GM12873 (cell line): ENCODE data around the gene RAD51B.

Experiments used
- TF ChIP-seq, protein P1 (sequence below): IDR thresholded peaks from 2 replicates; pipeline ENCODE4 v1.5.1; 2012; ENCODE audit warnings: low read depth, mild to moderate bottlenecking, moderate library complexity, low read length, control low read depth; ENCODE audit not compliant: insufficient read depth; ENCODE audit errors: missing control alignments

Gene RAD51B

DNA sequence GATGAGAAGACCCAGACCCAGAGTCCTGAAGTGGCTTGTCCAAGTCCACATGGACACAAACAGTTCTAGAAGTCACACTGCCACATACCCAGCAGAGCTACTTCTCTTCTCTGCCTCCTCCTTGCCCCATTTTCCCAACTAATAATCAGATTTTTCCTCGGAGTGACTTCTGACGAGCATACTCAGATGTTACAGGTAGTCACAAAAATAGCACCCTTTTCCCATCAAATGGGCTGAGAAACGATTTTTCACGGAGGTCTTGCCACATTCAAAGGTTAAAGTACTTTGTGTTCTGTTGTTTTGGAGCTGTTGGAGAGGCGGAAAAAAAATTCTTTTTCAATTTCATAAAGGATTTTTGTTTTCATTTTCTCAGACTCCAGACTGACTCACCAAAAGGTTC lies 740.4 kb downstream of the RAD51B start:
- TF ChIP-seq, protein P1, sequence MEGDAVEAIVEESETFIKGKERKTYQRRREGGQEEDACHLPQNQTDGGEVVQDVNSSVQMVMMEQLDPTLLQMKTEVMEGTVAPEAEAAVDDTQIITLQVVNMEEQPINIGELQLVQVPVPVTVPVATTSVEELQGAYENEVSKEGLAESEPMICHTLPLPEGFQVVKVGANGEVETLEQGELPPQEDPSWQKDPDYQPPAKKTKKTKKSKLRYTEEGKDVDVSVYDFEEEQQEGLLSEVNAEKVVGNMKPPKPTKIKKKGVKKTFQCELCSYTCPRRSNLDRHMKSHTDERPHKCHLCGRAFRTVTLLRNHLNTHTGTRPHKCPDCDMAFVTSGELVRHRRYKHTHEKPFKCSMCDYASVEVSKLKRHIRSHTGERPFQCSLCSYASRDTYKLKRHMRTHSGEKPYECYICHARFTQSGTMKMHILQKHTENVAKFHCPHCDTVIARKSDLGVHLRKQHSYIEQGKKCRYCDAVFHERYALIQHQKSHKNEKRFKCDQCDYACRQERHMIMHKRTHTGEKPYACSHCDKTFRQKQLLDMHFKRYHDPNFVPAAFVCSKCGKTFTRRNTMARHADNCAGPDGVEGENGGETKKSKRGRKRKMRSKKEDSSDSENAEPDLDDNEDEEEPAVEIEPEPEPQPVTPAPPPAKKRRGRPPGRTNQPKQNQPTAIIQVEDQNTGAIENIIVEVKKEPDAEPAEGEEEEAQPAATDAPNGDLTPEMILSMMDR = no peak

DNA sequence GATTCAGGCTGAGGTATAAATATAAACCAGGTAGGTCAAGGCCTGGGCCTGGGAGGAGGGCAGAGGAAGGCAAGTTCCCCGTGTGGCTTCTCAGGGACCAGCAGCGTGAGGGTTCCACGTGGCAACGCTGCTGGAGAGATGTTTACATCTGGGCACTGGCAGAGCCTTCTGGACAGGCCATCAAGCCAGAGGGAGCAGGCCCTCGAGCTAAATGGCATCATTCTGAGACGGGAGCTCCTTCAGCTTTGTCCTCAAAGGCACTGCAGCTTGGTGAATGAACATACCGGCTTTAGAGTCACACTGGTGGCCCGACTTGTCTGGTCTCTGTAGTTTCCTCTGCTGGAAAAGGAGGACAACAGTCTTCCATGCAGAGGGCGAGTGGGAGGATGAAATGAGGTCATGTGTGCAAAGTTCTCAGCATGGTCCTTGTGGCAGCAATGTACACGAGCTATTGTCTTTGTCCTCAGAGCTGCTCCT lies 742.0 kb downstream of the RAD51B start:
- TF ChIP-seq, protein P1 = no peak

DNA sequence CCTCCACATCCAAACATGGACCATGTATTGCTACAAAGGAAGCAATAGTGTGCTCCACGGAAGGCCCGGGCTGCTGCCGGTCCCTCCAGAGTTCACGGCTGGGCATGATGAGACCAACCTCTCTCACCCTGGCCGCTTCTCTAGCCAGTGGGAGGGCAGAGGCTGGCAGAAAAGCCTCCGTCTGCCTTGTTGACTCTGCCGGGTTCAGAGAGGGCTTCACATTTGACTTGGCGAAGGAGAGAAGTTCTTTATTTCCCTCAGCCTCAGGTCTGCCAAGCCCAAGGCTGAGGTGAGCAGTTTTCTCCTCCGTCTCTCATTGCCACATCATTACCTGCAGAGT lies 743.3 kb downstream of the RAD51B start:
- TF ChIP-seq, protein P1 = no peak

DNA sequence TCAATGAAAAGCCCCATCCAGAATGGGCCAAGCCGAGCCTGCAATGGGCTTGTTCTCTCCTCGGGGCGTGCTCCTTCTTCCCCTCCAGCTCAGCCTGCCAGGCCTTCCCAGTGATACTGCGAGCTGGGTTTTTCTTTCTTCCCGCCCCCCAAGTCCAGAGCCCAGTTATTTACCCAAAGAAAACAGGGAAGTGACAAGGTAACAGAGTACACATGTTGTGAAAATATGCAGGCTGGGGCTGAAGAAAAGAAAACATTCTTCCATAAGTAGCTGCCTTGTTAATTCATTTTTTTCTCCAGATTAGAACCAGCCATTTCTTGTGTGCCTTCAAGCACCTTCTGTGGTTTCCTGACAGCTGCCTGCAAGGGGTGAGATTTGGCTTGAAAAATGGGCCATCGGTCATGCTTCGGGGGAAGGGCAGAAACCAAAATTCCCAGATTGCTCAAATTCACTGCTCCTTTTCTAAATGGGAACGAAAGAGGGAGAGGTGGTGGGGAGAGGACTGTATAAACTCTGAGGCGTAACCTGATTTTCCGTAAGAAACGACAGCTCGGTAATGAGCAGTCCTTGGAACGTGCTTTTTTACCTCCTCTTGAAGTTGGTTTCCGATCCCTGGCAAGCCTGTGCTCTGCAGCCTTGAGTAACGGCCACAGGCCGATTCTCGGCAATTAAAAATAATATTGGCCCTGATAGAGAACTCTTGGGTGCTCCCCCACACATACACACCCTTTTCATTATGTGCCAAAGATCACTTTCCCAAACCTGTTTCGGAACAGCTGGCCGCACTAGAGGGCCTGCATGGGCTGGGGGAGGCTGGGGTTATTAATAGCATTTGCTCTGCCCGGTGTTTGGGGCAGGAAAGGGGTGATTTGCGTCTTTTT lies 743.9 kb downstream of the RAD51B start:
- TF ChIP-seq, protein P1 = no peak

DNA sequence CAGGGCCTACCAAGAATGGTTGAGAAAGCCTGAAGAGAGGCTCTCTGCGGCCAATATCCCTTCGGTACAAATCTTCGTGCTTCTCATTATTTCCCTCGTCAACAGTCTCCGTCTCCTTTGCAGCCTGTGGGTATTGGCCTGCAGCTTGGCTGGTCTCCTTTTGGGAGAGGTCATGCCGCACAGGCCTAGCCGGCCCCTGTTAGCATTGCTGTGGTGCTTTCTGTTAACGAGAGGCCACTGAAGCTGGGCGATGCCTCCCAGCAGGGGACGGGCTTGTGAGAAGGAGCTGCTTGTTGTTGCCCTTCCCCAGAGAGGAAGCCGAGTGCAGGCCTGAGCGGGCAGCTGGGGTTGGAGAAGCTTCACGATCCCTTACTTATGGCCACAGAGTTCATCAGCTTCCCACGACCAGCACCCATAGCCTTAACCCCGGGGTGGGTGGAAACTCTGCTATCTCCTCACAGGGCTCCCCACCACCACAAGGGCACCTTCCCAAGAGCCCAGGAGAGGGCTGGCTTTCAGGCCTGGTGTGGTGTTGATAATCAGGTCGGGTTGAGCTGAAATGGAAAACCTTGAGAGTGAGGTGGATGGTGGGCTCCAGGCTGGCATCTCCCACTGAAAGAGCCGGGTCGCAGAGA lies 744.7 kb downstream of the RAD51B start:
- TF ChIP-seq, protein P1 = no peak

DNA sequence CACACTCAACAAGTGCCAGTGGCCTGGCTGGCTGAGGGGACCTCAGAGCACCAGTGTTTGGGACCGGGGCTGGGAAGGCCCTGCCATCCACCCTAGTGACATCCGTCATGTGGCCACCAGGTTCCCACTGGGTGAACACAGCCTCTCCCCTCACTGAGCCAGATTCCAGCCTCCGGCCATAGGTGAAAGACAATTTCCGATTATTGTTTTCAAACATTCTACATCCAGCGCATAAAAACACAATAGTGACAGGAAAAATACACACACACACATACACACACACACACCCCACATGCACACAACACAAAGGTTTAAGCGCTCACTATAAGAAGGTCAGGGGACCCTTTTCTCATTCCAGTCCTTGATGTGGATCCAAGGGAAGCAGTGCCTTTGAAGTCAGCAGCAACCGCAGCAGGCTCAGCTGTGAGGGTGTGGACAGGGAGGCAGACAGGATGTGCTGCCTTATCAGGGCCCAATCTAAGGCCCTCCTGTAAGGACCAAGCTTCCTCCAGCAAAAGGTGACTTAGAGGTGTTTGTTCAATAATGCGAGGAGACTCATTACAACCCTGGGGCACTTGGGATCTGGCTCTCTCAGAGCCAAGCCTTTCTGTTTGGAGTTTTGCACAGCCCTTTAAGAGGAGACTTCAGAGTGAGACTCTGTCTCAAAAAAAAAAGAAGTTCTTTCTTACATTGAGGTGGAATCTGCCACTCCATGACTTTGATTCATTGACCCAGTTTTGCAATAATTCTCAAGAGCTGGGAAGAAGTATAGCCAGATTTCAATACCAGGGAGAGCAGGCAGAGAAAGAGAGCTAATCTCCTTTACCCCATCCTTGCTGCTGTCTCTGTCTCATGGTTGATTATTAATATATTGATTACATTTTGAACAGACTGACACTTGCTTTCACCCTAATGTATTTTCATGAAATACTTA lies 745.5 kb downstream of the RAD51B start:
- TF ChIP-seq, protein P1 = no peak
